Raji (cell line): ENCODE results near the gene AMZ1.

ENCODE experiments used
- POLR2A ChIP-seq: IDR thresholded peaks from 2 replicates; pipeline ENCODE4 v1.6.1; 2011; ENCODE audit warnings: low read depth, low read length, control low read depth; ENCODE audit not compliant: insufficient read depth

AMZ1 gene

DNA sequence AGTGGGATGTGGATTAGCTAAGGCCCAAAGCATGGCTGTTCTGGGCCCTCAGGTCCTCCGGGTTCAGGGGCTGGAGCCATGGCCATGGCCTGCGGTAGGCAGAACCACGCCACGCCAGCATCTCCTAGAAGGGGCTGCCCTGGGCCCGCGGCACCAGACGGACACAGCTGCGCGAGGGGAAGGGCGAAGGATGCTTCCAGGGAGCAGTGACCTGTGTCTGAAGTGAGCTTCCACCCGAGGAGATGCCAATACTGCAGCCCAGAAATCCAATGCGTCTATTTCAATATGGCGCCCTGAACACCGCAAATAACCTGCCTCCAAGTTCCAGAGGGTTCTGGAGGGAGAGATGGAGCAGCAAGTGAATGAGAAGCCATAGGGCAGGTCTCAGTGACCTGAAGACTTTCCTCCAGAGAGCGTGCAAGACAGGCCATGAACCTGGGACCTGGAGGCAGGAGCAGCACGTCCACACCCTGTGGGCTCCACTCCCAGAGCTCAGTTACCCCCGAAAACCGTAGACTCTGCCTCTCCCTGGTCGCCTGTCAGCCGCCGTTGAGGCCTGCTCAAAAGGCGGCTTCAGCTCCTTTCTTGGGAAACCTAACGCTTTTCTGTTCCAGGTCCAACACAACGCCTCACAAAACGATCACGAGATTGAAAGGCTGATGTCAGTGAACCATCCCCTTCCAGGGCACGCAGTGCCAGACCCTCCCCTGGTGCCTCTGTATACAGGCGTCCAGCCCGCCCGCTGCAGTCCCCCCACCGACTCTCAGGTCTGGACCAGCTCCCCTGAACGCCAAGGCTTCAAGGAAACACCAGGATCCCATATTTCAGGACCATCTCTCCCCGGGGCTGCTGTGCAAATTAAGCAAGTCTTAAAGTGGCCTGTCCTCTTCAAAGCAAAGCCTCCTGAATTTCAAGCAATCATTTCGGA is 37.4 kb downstream of the AMZ1 start:
- no peak for TF ChIP-seq POLR2A

DNA sequence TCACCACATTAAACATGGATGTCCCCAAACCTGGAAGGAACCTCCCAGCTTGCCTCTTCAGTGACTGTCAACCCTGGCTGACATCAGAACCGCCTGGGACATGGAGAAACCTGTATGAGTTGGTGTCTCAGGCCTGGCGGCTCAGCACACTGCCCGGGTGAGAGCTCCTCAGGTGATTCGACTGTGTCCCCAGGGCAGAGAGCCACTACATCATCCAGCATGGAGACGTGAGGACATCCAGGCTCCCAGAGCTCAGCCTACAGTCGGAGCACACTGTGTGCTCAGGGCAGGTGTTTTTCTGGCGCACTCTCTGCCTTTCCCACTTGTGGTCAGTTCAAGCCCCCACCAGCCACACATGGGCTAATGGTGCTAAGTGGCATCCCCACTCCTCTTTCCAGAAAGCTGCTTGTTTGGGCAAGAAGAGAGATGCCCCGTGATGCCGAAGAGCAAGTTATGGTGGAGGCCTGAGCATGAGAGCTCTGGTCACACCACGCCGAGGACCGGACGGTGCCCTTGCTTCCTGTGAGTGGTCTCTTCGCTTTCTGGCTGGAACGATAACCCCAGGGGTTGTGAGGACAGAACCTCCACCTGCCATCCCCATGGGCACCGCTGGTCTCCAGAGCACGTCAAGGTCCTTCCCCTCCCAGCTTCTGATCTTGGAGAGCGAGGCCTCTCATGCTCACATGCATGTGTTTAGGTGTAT is 38.5 kb downstream of the AMZ1 start:
- TF ChIP-seq POLR2A: no peak

DNA sequence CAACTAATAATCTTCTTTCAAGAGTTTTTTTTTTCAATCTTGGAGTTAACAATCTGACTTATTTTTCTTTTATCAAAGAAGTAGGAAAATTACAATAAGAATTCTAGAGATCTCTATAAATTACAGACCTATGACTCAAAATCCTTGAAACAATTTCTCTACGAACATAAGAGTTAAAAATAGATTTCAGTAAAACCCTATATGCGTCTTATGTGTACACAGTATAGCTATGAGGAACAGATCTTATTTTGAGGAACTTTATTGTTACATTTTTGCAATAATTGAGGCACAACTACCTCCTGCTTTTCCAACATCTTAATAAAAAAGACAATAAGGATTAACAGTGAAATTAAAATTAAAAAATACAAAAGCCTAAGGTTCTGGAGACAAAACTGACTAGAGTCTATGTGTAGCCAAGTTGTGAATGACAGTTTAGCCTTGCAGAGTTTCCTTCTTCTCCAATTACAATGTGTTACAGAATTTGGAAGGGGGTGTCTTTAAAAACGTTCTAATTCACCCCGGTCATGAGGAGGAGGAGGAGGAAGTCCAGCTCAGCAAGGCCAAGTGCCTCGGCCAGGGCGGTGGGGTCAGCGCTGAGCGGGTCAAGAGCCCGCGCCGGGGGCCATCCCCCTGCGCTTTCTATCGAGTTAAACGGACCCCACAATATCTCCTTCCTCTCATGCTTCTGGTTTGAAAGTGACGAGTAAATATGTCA is 40.5 kb downstream of the AMZ1 start:
- no peak for TF ChIP-seq POLR2A

DNA sequence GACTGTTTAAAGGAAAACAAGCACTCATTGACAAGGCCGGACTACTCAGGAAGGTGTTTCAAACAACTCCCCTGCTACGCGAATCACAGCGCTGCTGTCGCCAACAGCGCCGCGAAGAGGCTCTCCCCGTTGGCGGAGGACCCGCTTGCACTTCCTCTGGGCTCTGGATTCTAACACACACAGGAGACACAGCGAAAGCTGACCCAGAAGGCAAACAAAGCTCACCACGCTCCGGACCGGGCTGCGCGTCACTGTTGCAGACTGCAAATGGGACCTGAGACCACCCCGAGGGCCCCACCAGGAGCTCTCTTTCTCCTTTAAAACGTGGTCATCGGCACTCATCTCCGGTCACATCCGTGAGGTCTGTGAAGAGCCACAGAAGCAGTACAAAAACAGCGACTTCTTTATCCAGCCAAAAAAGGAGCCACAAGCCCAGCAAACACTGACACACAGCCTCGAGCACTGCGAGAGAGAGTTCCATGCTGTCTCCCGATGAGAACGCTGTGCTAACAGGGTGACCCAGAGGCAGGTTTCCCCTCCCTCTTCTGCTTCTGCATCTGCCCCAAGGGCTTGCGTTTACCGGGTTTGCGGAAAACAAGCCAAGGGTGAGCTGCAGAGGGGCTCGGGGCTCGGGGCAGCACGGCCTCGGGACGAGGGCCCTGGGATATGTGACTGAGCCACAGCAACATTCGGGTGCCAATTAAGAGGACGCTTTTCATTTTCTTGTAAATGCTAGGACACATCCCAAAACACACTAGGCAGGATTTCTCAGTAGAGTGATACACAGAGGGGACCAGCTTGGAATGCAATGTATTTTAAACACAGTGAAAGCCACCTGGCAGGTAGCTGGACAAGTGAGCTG is 41.3 kb downstream of the AMZ1 start:
- no peak for TF ChIP-seq POLR2A

DNA sequence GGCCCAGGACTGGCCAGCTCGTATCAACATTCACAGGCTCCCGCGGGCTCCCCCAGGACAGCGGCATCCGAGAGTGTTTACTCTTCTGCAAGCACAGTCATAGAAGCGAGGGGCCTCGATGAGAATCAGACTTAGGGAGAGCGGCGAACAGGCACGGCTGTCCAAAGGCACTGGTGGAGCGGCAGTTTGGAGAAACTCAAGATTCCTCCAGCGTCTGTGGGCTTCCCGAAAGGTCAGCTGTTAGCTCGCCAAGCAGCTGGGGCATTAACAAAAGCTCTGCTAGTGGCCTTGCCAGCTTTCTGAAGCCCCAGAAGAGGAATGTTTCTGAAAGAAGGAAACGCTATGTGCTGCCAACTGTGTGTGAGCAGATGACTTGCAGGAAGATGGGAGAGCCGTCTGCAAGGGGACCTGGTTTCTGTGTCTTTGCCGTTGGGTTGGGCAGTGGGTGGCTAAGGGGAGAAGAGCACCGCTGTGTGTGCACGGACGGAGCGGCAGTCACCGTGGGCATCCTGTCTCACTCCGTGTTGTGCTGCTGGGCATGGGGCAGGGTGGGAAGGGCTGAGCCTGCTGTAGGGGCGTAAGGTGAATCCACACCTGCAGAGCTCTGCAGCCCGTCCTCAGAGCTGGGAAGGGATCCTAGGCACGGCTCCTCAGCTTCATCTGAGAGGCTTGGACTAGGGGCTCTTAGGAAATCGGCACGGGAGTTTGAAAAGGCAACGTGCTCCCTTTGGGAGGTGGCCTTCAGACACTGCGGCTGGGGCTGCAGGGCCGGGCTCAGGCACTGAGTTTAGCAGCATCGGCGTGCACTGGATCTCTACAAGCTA is 42.1 kb downstream of the AMZ1 start:
- no peak for TF ChIP-seq POLR2A

DNA sequence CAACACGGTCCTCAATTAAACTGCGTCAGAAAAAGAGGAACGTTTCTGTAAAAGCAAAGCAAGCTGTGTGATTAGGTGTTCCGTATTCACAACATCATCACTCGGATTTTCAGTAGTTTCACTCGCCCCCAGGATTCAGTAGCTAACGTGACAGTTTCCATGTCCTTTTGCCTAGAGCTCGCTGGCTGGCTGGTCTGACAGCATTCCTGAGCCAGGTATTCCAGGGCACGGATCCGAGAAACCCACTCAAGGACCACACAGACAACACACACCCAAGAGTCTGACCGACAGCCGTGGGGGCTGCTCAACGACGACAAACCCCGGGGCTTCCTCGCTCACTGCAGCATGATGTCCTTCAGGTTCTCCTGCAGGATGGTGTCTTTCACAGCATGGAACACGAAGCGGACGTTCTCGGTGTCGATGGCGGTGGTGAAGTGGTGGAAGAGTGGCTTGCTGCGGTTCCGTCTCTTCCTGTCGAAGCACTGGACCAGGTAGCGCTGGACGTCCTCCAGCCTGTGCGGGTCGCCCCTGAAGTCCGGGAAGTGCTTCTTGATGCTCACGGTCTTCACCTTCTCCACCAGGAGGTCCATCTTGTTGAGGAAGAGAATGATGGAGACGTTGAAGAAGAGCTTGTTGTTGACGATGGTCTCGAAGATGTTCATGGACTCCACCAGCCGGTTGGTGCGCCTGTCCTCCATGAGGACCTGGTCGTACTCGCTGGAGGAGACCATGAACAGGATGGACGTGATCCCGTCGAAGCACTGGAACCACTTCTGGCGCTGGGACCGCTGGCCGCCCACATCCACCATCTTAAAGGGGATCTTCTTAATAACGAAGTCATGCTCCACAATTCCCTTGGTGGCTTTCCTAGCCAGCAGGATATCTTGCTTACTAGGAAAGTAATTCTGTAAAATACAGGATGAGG is 43.1 kb downstream of the AMZ1 start:
- no peak for TF ChIP-seq POLR2A

DNA sequence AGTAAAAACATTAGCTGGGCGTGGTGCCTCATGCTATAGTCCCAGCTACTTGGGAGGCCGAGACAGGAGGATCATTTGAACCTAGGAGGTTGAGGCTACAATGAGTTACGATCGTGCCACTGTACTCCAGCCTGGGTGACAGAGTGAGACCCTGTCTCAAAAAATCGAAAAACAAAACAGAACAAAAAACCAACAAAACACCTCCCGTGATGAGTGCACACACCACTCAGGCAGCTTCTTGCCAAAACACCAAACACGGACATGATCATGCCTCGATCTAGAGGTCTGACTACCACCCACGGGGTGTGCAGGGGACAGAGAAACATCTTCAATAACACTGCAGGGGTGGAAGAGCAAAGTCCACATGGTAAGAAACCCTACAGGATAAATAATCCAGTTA is 44.4 kb downstream of the AMZ1 start:
- no peak for TF ChIP-seq POLR2A

DNA sequence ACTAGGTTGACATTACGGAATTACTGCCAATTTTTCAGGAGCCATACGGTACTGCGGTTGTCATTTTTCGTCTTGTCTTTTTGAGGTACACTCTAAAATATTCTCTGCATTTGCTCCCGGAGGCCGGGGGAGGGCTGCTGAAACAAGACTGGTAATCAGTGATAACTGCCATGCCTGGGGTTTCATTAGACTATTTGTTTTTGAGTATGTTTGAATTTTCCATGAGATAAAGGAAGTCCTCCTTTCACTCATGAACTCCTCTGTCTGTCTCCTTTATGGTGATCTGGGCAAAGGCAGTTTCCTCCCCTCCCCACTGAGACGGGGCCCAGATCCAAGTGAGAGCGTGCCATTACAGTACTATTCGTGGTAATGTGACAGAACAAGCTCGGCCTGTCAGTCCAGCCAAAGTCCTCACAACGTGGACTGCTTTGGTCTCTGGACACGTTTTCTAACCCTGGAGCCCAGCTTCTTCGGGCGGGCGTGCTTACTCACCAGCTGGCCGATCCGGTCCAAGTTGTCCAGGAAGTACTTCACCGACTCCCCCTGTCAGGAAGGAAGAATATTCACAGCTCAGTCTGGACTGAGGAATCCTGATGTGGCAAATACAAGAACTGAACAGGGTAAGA is 45.1 kb downstream of the AMZ1 start:
- no peak for TF ChIP-seq POLR2A

DNA sequence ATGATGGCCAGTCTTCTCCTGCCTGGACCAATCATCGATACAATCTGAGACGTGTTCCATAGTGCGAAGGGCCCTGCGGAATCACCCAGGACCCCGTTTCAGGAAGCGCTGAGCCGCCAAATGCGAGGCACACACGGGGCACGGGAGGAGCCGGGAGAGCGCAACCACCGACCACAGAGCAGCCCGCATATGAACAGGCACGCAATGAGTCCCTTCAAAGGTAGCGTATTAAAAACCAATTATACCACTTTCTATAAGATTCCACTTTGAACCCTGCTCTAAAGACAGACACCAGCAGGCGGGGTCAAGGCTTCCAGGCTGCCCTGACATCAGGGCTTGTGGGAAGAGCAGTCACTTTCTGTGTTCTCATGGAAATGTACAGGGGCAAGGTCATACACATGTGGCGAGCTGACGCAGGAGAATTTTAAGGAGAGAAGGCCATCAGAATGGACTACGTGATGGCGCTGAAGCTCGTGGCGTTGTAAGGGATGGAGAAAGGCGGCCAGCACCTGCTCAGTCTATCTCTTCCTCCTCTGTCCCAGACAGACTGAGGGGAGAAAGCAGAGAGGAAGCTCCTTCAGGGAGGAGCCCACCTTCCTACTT is 46.2 kb downstream of the AMZ1 start:
- no peak for TF ChIP-seq POLR2A

DNA sequence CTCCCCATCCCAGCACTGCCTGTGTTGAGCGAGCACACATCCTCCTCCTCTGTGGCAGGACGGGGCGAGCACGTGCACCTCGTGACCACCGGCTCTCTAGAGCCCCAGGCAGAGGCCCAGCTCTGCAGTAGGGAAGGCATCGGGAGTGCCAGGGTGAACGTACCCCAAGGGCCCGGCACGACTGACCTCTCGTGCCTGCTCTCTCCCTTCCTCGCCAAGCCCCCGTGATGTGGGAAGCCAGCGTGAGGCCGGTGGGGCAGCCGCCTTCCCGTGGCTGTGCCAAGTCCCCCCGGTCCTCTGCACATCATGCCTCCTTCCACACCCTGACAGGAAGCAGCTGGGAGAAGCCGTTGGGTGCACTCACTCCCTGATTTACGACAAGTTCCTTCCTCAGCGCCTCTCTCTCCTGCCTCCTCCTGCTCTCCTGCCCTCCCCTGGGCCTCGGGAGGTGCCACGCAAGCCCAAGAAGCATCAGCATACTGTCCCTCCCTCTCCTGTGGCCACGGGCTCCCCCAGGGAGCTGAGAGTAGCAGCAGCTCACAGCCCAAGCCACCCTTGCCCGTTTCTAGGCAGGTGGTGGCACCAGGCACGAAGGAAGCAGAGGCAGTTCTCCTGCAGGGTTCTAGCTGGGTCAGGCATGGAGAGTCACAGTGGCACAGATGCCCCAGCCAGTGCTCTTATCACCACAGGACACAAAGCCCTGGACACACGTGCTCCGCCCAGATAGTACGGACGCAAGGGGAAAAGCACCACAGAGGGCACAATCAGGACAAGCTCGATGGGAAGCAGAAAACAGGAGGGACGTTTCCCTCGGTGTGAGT is 47.0 kb downstream of the AMZ1 start:
- TF ChIP-seq POLR2A: no peak

DNA sequence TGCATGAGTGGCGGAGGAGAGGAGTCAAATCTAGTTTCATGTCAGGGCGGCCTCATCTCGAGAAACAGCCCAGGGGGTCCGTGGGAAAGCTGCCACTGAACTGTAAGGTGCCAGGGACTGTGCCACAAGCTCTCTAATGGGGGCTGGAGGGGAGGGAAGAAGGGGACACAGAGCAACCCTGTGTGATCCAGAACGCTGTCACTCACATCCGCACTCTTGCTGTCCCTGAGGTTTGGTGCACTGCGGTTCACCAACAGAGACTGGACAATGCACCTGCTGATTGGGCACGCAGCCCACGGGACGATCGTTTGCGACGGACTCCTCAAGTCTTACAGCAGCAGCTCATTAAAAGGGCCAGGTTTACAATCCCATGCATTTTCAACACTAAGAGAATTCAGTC is 47.7 kb downstream of the AMZ1 start:
- TF ChIP-seq POLR2A: no peak
